CD4-positive, alpha-beta T cell treated with Interleukin-6 at 100 ng/mL for 8 hours (primary cell): ENCODE data around the gene SUV39H2.
"Not testable (repeated sequence)": the region's sequence is repeated elsewhere in the genome, so short reads cannot be mapped to it uniquely, and the experiment has no call there.

ENCODE experiments used
- DNase-seq: peaks from one replicate; pipeline ENCODE4 v3.0.0-alpha.2; 2020; ENCODE audit warnings: mixed read lengths, low spot score

Gene SUV39H2

GRCh38 chr10:14876764-14877163, 1.9 kb upstream of the SUV39H2 start:
- no peak for DNase-seq

GRCh38 chr10:14879124-14879927, 660 bp downstream of the SUV39H2 start:
- peak; percentile 4 for DNase-seq

- no peak for DNase-seq
Measured at GRCh38 chr10:14879928-14880193, 1.2 kb downstream of the SUV39H2 start.

- DNase-seq: no peak
Measured at GRCh38 chr10:14880229-14880628, 1.6 kb downstream of the SUV39H2 start.

- DNase-seq: no peak
Measured at GRCh38 chr10:14884082-14884481, 5.4 kb downstream of the SUV39H2 start.

GRCh38 chr10:14889318-14889717, 10.7 kb downstream of the SUV39H2 start:
- DNase-seq: no peak

- no peak for DNase-seq
Measured at GRCh38 chr10:14891151-14891550, 12.5 kb downstream of the SUV39H2 start.

GRCh38 chr10:14904316-14904732, 25.7 kb downstream of the SUV39H2 start:
- peak; percentile 11 for DNase-seq

GRCh38 chr10:14904864-14905263, 26.2 kb downstream of the SUV39H2 start:
- DNase-seq: no peak

- no peak for DNase-seq
Measured at GRCh38 chr10:14905890-14906289, 27.2 kb downstream of the SUV39H2 start.

GRCh38 chr10:14906765-14907164, 28.1 kb downstream of the SUV39H2 start:
- no peak for DNase-seq

- not testable (repeated sequence) for DNase-seq
Measured at GRCh38 chr10:14907591-14907990, 28.9 kb downstream of the SUV39H2 start.

- no peak for DNase-seq
Measured at GRCh38 chr10:14909101-14909500, 30.4 kb downstream of the SUV39H2 start.

- DNase-seq: no peak
Measured at GRCh38 chr10:14910953-14911352, 32.3 kb downstream of the SUV39H2 start.

GRCh38 chr10:14911801-14912200, 33.1 kb downstream of the SUV39H2 start:
- no peak for DNase-seq

- no peak for DNase-seq
Measured at GRCh38 chr10:14916600-14916999, 37.9 kb downstream of the SUV39H2 start.

GRCh38 chr10:14917827-14918226, 39.2 kb downstream of the SUV39H2 start:
- DNase-seq: no peak

GRCh38 chr10:14918964-14919363, 40.3 kb downstream of the SUV39H2 start:
- DNase-seq: no peak

GRCh38 chr10:14924013-14924412, 45.3 kb downstream of the SUV39H2 start:
- DNase-seq: no peak

GRCh38 chr10:14925268-14925667, 46.6 kb downstream of the SUV39H2 start:
- DNase-seq: no peak

- no peak for DNase-seq
Measured at GRCh38 chr10:14926061-14926470, 47.4 kb downstream of the SUV39H2 start.

- DNase-seq: no peak
Measured at GRCh38 chr10:14926722-14927416, 48.2 kb downstream of the SUV39H2 start.

GRCh38 chr10:14930610-14931009, 51.9 kb downstream of the SUV39H2 start:
- DNase-seq: no peak

GRCh38 chr10:14936584-14936983, 57.9 kb downstream of the SUV39H2 start:
- DNase-seq: no peak
